GM18499 (cell line): ENCODE data around the gene LSM14A.
"Not testable (repeated sequence)": the region's sequence is repeated elsewhere in the genome, so short reads cannot be mapped to it uniquely, and the experiment has no call there.

Experiments
- ATAC-seq: cut with Tn5 transposase; IDR thresholded peaks from one replicate; pipeline ENCODE4 v1.9.1; 2021; ENCODE audit warnings: moderate number of reproducible peaks; ENCODE audit not compliant: insufficient read depth, unreplicated experiment

LSM14A gene

DNA sequence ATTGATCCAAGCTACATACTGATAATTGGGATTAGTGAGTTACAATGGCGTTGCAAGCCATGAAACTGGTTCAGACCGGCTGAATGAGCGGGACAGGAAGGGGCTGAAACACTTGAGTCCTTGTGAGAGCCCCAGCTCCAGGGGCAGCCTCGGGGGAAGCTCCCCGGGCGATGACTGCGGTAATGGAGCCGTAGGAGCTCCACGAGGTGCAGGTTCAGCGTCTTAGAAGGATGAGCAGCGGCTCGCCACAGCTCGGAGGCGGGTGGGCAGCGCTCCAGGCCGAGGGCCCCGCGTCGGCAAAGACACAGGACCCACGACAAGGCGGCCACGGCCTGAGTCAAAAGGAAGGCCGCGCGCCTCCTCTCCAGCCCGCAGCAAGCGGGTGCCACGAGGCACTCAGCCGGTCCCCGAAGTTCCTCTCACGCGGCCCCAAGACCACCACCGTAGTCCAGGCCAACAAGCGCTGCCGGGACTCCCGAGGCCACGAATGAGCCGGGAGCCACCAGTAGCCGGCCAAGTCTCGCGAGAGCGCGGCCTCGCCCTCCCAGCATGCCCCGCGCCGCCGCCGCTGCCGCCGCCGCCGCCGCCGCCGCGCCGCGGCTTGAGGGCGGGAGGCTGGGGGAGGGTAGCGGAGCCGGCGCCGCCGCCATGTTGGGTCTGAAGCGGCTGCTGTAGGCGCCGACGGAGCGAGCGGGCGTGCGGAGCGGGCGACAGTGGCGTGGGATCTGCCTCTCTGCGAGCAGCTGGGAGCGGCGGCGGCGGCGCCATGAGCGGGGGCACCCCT lies at the start of gene LSM14A:
Gene LSM14A, plus strand, starts transcription at position 628 of the 784 bp plus-strand sequence. Its CDS starts 139 bp downstream, at position 767.
- no peak for ATAC-seq

DNA sequence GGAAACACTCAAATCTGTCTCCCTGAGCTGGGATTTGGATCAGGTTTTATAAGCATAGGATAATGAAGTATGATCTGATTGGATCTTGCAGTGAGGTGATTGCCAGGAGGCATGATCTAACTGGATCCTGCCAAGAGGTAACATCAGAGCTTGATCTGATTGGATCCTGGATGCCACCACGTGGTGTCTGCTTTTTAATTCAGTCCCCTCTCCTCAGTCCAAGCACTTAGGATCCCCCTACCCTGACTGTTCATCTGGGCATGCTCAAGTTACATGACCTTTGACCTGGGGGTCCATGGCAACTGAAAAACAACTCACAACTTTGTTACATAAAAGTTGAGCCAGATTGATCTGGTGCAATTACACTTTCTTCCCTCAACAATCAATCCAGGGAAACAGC lies 47.5 kb upstream of the LSM14A start:
- ATAC-seq = no peak

DNA sequence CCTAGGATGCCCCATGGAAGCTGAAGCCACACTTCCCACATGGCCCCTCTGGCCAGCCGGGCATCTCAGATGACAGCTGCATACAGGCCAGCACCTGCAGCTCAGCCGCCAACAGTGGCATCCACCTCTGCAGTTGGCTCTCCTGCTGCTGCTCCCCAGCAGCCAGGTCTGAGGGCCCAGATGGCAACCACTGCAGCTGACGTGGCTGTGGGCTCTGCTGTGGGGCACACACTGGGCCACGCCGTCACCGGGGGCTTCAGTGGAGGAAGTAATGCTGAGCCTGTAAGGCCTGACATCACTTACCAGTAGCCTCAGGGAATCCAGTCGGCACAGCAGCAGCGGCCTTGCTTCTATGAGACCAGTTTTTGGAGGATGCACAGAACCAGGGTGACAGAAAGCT lies 45.3 kb upstream of the LSM14A start:
- ATAC-seq = no peak

DNA sequence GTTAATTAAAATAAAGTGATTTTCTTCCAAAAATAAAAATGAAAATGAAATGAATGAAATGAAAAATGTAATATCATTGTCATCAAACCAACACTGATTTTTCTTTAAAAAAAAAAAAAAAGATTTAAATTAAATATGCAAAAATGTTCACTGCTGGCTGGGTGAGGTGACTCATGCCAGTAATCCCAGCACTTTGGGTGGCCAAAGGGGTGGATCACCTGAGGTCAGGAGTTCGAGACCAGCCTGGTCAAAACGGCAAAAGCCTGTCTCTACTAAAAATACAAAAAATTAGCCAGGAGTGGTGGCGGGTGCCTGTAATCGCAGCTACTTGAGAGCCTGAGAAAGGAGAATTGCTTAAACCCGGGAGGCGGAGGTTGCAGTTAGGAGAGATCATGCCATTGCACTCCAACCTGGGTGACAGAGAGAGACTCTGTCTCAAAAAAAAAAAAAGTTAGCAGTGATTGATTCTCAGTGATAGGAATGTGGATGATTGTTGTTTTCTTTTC lies 44.6 kb upstream of the LSM14A start:
- ATAC-seq = no peak

DNA sequence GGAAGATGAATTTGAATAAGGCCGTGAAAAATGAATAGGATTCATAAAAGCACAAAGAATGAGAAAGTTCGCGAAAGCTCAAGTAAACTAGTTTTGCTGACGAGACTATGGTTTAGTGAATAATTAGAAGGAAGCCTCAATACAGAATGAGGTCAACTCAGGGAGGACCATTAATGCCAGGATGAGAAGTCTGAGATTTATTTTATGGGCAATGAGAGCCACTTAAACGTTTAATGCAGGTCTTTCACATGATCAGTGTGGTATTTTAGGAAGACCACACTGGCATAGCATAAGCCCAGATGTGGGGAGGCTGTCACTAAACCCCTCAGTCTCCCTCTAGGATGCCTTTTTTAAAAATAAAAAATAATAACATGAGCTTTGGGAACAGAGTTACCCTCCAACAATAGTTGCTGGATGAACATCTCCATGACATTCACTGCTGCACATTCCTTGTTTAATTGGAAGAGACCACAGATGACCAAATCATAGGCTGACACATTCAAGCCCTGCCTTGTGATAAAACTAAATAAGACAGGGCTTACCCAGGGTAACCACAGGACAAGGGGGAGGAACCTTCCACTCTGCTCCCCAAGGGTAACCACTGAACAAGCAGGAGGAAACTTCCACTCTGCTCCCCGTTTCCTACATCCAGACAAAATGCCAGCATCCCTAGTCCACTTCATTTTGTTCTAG lies 43.6 kb upstream of the LSM14A start:
- ATAC-seq = no peak

DNA sequence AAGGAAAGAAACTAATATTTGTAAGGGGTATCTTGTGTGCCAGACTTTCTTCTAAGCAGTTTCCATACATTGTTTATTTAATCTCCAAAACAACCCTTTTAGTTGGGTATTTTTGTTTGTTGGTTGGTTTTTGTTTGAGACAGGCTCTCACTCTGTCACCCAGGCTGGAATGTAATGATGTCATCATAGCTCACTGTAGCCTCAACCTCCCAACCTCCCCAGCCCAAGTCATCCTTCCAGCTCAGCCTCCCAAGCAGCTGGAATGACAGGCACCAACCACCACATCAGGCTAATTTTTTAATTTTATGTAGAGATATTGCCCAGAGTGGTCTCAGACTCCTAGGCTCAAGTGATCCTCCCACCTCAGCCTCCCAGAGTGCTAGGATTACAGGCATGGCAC lies 41.2 kb upstream of the LSM14A start:
- ATAC-seq = no peak

DNA sequence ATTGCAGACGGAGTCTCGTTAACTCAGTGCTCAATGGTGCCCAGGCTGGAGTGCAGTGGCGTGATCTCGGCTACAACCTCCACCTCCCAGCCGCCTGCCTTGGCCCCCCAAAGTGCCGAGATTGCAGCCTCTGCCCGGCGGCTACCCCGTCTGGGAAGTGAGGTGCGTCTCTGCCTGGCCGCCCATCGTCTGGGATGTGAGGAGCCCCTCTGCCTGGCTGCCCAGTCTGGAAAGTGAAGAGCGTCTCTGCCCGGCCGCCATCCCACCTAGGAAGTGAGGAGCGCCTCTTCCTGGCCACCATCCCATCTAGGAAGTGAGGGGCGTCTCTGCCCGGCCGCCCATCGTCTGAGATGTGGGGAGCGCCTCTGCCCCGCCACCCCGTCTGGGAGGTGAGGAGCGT lies 40.2 kb upstream of the LSM14A start:
- not testable (repeated sequence) for ATAC-seq

DNA sequence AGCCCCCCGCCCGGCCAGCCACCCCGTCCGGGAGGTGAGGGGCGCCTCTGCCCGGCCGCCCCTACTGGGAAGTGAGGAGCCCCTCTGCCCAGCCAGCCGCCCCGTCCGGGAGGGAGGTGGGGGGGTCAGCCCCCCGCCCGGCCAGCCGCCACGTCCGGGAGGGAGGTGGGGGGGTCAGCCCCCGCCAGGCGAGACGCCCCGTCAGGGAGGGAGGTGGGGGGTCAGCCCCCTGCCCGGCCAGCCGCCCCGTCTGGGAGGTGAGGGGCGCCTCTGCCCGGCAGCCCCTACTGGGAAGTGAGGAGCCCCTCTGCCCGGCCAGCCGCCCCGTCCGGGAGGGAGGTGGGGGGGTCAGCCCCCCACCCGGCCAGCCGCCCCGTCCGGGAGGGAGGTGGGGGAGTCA lies 39.6 kb upstream of the LSM14A start:
- not testable (repeated sequence) for ATAC-seq

DNA sequence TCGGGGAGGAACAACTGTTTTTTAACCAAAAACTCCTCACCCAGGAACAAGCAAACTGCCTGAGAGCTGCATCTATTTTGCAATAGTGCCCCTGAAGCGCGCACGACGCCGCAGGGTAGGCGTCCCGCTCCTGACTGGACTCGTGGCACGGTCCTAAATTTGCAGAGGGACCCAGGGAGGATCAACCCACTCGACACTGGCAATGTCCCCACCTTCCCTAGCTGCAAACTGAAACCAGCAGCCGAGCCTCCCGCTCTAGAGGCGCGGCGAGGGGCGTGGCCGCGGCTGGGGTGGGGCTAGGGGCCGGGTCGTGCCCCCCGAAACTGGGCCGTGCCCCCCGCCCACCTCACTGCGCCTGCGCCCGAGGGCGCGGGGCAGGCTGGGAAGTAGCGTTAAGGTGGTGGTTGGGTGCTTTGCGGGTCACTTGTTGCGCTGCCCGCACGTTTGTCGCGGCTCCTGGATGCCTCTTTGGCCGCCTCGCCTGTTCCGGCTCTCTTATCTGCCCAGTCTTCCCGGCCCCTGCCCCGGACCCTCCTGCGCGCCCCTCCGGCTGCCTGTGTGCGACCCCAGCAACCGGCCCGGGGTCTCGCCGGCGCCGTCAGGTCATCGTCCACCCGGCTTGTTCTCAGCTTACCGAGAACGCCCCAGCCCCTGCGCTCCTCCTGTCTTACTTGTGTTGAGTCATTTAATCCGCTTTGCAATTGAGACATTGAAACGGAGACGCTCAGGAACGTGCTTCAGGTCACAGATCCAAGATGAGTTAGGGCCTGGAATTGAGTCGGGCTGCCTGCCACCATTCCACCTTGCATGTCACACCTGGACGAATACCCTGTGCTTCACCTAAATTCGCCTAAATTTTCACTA lies 37.9 kb upstream of the LSM14A start:
- peak; percentile 59 for ATAC-seq

DNA sequence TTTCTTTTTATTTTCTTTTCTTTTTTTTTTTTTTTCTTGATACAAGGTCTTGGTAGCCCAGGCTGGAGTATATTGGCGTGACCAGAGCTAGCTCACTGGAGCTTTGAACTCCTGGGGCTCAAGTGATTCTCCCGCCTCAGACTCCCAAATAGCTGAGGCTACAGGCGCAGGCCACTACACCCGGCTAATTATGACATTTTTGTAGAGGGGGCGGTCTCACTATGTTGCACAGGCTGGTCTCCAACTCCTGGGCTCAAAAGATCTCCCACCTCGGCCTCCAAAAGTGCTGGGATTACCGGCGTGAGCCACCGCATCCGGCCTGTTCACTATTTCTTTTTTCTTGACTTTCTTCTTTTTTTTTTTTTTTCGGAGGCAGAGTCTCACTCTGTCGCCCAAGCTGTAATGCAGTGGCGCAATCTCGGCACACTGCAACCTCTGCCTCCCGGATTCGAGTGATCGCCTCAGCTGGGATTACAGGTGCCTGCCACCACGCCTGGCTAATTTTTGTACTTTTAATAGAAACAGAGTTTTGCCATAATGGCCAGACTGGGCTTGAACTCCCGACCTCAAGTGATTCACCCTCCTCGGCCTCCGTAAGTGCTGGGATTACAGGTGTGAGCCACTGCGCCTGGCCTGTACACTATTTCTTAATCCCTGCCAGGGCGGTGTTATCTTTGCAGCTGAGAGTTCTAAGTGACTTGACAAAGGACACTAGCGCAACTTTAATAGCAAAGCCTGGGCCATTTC lies 37.1 kb upstream of the LSM14A start:
- ATAC-seq = no peak

DNA sequence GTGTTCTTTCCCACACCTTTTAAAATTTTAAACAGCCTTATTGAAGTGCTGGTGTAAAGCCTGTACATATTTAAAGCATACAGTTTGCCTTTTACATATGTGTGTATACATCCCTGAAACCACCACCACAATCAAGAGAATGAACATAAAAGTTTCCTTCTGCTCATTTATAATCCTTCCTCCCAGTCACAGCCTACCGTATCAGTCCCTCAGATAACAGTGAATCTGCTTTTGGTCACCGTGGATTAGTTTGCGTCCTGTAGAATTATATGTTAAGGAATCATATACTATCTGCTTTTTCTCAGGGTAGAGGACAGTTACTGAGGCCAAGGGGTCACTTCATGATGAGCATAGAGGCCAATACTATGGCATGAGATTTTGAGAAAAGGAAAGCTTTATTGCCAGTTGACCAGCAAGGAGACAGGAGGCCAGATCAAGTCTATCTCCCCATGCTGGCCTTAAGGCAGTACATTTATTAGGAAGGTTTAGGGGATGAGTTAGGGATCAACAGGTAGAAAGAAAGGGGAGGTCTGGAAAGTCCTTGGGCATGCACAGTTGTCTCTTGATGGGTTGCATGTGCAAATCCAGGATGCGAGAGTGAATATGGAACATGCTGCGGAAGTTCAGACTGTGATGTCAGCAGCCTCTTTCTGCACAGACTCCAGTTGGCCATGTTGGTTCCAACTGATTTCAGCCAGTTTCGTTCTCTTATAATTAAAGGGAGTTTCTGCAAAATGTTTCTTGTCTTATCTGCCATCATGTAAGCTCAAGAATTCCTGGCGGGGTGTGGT lies 36.3 kb upstream of the LSM14A start:
- no peak for ATAC-seq

DNA sequence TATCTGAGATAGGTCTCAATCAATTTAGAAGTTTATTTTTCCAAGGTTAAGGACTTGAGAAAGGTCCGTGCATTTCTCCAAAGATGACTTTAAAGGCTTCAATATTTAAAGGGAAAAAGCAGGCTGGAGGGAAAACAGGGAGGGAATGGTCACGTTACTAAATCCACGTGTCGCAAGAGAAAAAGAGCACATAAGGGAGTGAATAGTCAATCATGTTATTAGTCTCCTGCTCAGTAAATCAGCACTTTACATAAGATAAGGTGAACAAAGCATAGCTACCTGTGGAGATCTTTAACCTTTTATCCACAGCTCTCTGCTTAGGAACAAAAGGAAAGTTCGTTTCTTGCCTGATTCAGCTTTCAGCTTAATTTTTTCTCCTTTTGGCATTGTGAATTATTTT lies 31.3 kb upstream of the LSM14A start:
- no peak for ATAC-seq

DNA sequence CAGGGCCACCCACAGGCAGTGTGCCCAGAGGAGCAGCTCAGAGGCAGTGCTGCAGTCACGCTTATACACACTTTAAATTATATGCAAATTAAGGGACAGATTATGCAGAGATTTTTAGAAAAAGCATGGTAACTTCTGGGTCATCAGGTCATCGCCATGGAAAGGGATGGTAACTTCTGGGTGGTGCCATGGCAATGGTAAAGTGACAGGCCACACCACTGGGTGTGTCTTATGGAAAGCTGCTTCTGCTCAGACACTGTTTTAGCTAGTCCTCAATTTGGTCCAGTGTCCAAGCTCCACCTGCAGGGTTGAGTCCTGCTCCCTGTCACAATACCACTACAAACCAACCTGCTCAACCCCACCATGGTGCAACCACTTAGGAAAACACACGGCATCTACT lies 29.9 kb upstream of the LSM14A start:
- no peak for ATAC-seq

DNA sequence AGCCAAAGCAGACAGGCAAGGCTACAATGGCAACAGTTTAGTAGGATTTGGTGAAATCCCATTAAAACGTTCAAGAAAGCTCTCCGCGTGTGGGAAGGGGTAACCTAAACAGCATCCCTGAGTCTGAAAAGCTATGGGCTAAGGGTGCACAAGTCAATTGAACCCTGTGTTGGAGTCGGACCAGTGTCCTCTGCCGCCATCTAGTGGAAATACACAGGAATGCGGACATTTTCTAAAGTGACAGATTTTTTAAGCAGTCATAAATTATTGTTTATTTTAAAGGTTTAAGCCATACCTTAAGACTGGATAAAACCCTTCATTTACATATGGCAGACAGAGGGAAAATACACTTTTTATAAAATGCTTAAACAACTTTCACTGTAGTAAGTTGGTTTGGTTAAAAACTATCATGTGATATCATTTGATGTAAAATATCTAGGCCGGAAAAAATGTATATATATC lies 26.5 kb upstream of the LSM14A start:
- no peak for ATAC-seq

DNA sequence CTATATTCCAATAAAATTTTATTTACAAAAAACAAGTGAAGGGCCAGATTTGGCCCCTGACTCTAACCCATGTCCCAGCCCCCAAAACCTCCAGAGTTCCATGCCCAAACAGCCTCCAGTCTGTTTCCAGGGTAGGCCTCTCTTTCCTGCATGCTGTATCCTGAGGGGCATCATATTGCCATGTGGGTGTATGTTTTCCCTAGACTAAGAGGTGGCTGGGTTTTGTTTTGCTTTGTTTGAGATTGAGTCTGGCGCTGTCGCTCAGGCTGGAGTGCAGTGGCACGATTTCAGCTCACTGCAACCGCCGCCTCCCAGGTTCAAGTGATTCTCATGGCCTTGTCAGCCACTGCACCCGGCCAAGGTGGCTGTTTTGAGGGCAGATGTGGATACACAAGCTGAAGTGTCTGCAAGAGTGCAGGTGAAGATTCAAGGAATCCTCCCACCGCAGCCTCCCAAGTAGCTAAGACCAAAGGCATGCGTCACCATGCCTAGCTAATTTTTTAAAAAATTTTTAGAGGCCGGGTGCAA lies 23.6 kb upstream of the LSM14A start:
- no peak for ATAC-seq

DNA sequence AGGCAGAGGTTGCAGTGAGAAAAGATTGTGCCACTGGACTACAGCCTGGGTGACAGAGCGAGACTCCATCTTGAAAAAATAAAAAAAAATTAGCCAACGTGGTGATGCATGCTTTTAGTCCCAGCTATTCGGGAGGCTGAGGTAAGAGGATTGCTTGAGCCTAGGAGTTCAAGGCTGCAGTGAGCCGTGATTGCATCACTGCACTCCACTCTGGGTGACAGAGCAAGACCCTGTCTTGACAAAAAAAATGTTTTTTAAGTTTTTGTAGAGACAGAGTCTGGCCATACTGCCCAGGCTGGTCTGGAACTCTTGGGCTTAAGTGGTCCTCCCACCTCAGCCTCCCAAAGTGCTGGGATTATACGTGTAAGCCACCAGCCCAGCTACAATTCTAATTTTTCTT lies 22.4 kb upstream of the LSM14A start:
- no peak for ATAC-seq

DNA sequence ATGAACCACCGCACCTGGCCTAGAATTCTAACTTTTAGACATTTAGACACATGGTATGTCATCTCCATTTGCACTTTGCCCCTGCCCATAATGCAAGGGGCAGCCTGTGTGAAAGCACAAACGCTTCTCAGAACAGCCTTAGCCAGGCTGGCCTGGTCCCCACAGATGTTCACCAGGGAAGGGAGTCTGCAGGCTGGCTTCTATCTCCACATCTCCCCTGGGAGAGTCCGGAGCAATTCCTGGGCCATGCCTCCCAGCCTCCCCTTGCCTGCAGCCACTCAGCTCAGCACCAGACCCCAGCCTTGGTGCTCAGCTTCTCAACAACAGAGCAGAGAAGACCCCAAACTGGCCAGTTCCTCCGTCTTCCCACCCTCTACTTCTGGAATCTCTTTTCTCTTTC lies 21.7 kb upstream of the LSM14A start:
- ATAC-seq = no peak

DNA sequence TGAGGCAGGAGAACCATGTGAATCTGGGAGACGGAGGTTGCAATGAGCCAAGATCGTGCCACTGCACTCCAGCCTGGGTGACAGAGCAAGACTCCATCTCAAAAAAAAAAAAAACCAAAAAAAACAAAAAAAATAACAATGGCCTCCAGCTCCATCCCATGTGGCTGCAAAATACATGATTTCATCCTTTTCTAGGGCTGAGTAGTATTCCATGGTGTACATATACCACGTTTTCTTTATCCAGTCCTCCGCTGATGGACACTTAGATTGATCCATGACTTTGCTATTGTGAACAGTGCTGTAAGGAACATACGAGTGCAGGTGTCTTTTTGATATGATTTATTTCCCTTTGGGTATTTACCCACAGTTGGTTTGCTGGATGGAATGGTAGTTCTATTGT lies 20.9 kb upstream of the LSM14A start:
- ATAC-seq = no peak

DNA sequence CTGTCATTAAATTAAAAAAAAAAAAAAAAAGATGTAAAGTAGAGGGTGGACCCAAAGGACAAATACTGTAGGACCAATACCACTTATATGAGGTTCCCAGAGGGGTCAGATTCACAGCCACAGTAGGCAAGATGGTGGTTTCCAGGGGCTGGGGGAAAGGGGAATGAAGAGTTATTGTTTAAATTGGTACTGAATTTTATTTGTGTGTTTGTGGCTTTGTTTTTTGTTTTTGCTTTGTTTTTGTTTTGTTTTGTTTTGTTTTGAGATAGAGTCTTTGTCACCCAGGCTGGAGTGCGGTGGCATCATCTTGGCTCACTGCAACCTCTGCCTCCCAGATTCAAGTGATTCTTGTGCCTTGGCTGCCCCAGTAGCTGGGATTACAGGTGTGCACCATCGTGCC lies 17.9 kb upstream of the LSM14A start:
- no peak for ATAC-seq
